Prostate gland (tissue), 2 donors: Measurements from ENCODE around the gene GORASP1. TPM values are rescaled to one million over a fixed set of nuclear protein-coding genes. Genes with fewer than 3 reads are reported as not detected.

Source experiments
- DNase-seq: peaks from one replicate; pipeline ENCODE4 v3.0.0-alpha.2; 2019; ENCODE audit warnings: low spot score
- H3K27ac ChIP-seq, 2 donors: fragments of 200-600 bp; sonication (generic); 2 replicates each; pipeline ENCODE4 v1.5.1; 2017 to 2019
- H3K27me3 ChIP-seq: fragments of 200-600 bp; sonication (generic); replicated peaks from 2 replicates; pipeline ENCODE4 v1.5.1; 2019; ENCODE audit not compliant: insufficient read depth
- H3K36me3 ChIP-seq, 2 donors: fragments of 200-600 bp; sonication (generic); 1 replicate in 1 of 2; 2 replicates in 1 of 2; pipeline versions ENCODE4 v1.5.1 to v1.8.1; 2017 to 2019
- H3K4me1 ChIP-seq: fragments of 200-600 bp; sonication (generic); replicated peaks from 2 replicates; pipeline ENCODE4 v1.5.1; 2019
- H3K4me3 ChIP-seq, 2 donors: fragments of 200-600 bp; sonication (generic); 2 replicates each; pipeline ENCODE4 v1.5.1; 2017 to 2019
- H3K9me3 ChIP-seq: fragments of 200-600 bp; sonication (generic); 2 replicates; pipeline ENCODE4 v1.5.1; 2017
- POLR2A ChIP-seq: fragments of 450-650 bp; IDR thresholded peaks from one replicate; pipeline ENCODE4 v1.6.1; 2016; ENCODE audit warnings: antibody characterized with exemption, mild to moderate bottlenecking
- POLR2AphosphoS5 ChIP-seq: sonication (generic); formaldehyde crosslinking; IDR thresholded peaks from one replicate; pipeline ENCODE4 v1.6.1; 2017; ENCODE audit warnings: antibody characterized with exemption
- WGBS: methylation state at CpG from one replicate; pipeline ENCODE4 v1.1.5; 2018; 5-methylcytosine and 5-hydroxymethylcytosine counted together
- intact Hi-C: fragments of 100-400 bp; cut with DNase I; formaldehyde crosslinking; loops from one replicate; pipeline ENCODE4 v1.14.2; 2022
- total RNA-seq, 2 donors: library from RNA; depleted of rRNA; stranded (reverse); fragments of >200 nt; gene quantifications; one replicate each; pipeline ENCODE4 v1.1.0, GENCODE V29; 2016
- TF ChIP-seq, protein P1 (sequence below), 4 experiments: fragments of 200-600 bp in 2 of 4; fragments of 450-650 bp in 2 of 4; sonication (generic) in 2 of 4; IDR thresholded peaks; 1 replicate in 3 of 4; 2 replicates in 1 of 4; pipeline ENCODE4 v1.5.1; 2016 to 2019; ENCODE audit warnings: antibody characterized with exemption in 4 of 4, mild to moderate bottlenecking in 2 of 4, moderate library complexity in 2 of 4

Gene GORASP1
- total RNA-seq, 2 donors from 2014 or later, result 76.5 to 104 TPM

DNA sequence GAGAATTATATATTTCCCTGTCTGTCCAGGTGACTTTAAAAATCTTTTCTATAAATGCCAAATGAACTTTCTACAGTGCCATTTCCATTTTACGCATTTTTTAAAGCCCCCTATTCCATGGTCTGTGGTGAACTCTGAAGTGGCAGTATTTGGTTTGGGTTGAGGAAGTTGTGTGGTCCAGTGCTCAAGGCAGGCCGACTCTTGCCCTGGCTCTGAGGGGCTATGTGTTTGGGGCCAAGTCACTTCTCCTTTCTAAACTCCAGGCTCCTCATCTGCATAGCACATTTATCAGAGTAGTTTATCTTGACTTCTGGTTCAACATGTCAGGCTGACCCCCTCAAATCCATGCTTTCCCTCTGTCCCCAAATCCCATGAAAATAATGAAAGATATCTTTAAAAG is 14.2 kb upstream of the GORASP1 start:
- intact Hi-C loops, result loop anchor here (10.0 kb wide), 1 partner anchor 263 kb away; the partner anchor contains the start of gene SLC25A38
- H3K9me3 ChIP-seq, result no peaks in the 10 kb centered on the region
- no peaks in the 10 kb centered on the region for H3K27me3 ChIP-seq
- peaks cover 15% of the 10 kb centered on the region for H3K4me1 ChIP-seq
- no peak overlapping the region for H3K27ac ChIP-seq
- no peak overlapping the region for H3K4me3 ChIP-seq
- TF ChIP-seq POLR2AphosphoS5 (no peak), POLR2A (no peak)
- TF ChIP-seq, protein P1, sequence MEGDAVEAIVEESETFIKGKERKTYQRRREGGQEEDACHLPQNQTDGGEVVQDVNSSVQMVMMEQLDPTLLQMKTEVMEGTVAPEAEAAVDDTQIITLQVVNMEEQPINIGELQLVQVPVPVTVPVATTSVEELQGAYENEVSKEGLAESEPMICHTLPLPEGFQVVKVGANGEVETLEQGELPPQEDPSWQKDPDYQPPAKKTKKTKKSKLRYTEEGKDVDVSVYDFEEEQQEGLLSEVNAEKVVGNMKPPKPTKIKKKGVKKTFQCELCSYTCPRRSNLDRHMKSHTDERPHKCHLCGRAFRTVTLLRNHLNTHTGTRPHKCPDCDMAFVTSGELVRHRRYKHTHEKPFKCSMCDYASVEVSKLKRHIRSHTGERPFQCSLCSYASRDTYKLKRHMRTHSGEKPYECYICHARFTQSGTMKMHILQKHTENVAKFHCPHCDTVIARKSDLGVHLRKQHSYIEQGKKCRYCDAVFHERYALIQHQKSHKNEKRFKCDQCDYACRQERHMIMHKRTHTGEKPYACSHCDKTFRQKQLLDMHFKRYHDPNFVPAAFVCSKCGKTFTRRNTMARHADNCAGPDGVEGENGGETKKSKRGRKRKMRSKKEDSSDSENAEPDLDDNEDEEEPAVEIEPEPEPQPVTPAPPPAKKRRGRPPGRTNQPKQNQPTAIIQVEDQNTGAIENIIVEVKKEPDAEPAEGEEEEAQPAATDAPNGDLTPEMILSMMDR (IDR thresholded peaks at IDR 0.05), result no peak
- WGBS, result 86% methylated on average over 2 of the region's 2 CpGs
- no peak for DNase-seq
- H3K36me3 ChIP-seq, result no peaks in the 10 kb centered on the region

DNA sequence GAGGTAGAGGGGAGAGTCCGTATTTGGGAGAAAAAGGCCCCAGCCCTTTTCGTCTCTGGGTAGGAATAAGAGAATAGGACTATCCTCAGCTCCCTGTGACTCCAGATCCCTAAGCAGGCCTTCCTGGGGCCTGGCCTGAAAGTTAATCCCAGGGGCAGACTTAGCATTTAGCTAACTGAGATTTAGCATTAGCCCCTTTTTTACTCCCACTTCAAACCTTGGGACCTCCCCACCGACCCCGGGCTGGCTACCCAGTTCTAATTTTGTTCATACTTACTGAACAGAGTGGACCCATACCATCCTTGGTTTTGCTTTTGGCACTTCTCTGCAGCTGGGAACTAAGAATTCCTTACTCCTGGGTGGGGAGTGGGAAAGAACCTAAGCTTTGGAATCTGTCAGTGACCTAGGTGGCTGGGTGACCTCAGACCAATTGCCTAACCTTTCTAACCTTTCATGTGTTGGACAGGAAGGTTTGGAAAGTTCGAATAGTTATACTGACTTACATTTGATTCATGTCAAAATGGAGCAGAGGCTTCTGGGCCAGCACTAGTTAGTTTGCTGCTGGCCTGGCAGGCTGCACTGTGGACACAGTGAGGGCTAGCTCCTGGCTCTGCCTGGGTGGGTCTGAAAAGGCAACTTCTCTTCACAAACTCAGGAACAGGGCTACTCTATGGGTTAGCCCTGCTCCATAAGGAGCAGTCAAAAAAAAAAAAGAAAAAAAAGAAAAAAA is 11.7 kb upstream of the GORASP1 start:
- Histone ChIP-seq H3K27me3 (no peaks in the 10 kb centered on the region), H3K4me1 (no peaks in the 10 kb centered on the region), H3K4me3 (no peak overlapping the region), H3K36me3 (no peaks in the 10 kb centered on the region), H3K9me3 (no peaks in the 10 kb centered on the region), H3K27ac (no peak overlapping the region)
- DNase-seq, result no peak
- 70% methylated on average over 5 of the region's 5 CpGs for WGBS
- intact Hi-C loops, result no loop called here
- TF ChIP-seq POLR2AphosphoS5, result no peak
- TF ChIP-seq, protein P1 (IDR thresholded peaks at IDR 0.05), result no peak
- no peak for TF ChIP-seq POLR2A

DNA sequence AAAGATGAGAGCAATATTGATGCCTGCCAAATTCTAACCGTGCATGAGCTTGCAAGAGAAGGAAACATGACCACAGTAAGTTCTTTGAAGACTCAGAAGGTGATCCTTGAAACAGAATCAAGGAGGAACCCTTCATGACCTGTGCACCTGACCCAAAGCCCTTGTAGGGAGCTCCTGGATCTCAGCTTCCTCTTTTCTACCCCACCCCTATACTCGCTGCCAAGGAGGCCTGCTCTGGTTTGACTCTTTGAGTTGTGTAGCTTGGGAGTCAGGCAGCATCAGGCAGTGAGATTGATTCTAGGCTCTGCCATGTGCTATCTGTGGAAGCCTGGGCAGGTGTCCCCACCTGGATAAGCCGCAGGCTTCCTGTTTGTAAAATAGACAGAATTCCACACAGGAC is 10.7 kb upstream of the GORASP1 start:
- Histone ChIP-seq H3K4me3 (no peak overlapping the region), H3K27me3 (no peaks in the 10 kb centered on the region), H3K27ac (no peak overlapping the region), H3K36me3 (no peaks in the 10 kb centered on the region), H3K9me3 (no peaks in the 10 kb centered on the region), H3K4me1 (no peaks in the 10 kb centered on the region)
- intact Hi-C loops, result no loop called here
- WGBS, result 94% methylated on average over 3 of the region's 3 CpGs
- DNase-seq, result no peak
- no peak for TF ChIP-seq POLR2AphosphoS5
- no peak for TF ChIP-seq POLR2A
- TF ChIP-seq, protein P1 (IDR thresholded peaks at IDR 0.05), result no peak

DNA sequence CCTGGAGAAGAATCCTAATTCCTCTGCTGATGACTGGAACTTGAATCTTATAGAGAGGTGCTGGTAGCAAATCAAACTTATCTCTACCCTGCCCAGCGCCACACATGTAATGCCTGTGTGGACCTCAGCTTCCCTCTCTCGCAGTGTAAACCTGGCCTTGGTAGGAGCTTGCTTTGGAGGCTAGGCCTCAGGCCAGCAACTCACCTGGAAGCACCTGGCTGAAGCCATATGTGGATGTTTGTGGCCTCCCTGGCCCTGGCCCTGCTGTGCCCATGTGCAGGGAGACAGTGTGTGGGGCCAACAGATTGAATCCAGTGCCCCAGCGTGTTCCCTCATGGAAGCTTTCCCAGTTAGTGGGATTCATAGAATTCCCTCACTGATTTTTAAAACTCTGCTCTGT is 8.4 kb upstream of the GORASP1 start:
- Histone ChIP-seq H3K9me3 (no peaks in the 10 kb centered on the region), H3K27me3 (no peaks in the 10 kb centered on the region), H3K27ac (no peak overlapping the region), H3K4me1 (no peaks in the 10 kb centered on the region), H3K4me3 (no peak overlapping the region), H3K36me3 (no peaks in the 10 kb centered on the region)
- TF ChIP-seq POLR2AphosphoS5 (no peak), POLR2A (no peak)
- TF ChIP-seq, protein P1 (IDR thresholded peaks at IDR 0.05), result no peak
- intact Hi-C loops, result no loop called here
- WGBS, result 90% methylated on average over 3 of the region's 3 CpGs
- no peak for DNase-seq

DNA sequence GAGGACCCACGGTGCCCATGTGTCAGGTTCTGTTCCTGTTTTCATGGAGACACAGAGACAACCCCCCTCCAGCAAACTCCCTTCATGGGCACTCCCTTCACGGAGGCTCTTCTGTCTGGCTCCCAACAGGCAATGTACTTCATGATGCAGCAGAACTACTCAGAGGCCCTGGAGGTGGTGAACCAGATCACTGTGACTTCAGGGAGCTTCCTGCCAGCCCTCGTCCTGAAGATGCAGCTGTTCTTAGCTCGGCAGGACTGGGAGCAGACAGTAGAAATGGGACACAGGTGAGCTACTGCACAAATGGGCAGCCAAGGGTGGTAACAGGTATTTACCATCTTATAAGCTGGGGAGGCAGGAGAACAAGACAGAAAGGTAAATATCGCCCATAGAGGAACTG is 7.0 kb upstream of the GORASP1 start:
- no peaks in the 10 kb centered on the region for H3K36me3 ChIP-seq
- no peaks in the 10 kb centered on the region for H3K4me1 ChIP-seq
- no peaks in the 10 kb centered on the region for H3K9me3 ChIP-seq
- H3K4me3 ChIP-seq, result no peak overlapping the region
- TF ChIP-seq POLR2A, result no peak
- TF ChIP-seq, protein P1 (IDR thresholded peaks at IDR 0.05), result no peak
- TF ChIP-seq POLR2AphosphoS5, result no peak
- 90% methylated on average over 5 of the region's 5 CpGs for WGBS
- no peak overlapping the region for H3K27ac ChIP-seq
- intact Hi-C loops, result no loop called here
- H3K27me3 ChIP-seq, result no peaks in the 10 kb centered on the region
- no peak for DNase-seq
